Cardiac muscle cell (in vitro differentiated cells and primary cell): Measurements from ENCODE around the gene SCPEP1. TPM values are rescaled to one million over a fixed set of nuclear protein-coding genes. Genes with fewer than 3 reads are reported as not detected.

ENCODE experiments used
- DNase-seq, 2 donors: peaks; one replicate each; pipeline versions ENCODE4 v3.0.0 to v3.0.0-alpha.2; 2010 to 2017; ENCODE audit warnings: low read depth in 1 of 2, low spot score in 1 of 2
- H3K27ac ChIP-seq: fragments of 200-600 bp; sonication (generic); 2 replicates; pipeline ENCODE4 v1.5.1; 2016
- H3K27me3 ChIP-seq: fragments of 200-600 bp; sonication (generic); 2 replicates; pipeline ENCODE4 v1.6.0; 2016; ENCODE audit warnings: control low read depth
- H3K36me3 ChIP-seq: fragments of 200-600 bp; sonication (generic); 2 replicates; pipeline ENCODE4 v1.5.1; 2016; ENCODE audit warnings: control low read depth
- H3K4me1 ChIP-seq: fragments of 200-600 bp; sonication (generic); 2 replicates; pipeline ENCODE4 v1.8.1; 2017; ENCODE audit warnings: low read depth, mild to moderate bottlenecking, mixed run types
- H3K4me3 ChIP-seq: fragments of 200-600 bp; sonication (generic); 2 replicates; pipeline ENCODE4 v1.5.1; 2016; ENCODE audit warnings: mild to moderate bottlenecking
- H3K9me3 ChIP-seq: fragments of 200-600 bp; sonication (generic); 2 replicates; pipeline ENCODE4 v1.5.1; 2017; ENCODE audit warnings: low read depth, mild to moderate bottlenecking, control low read depth
- polyA plus RNA-seq: library from polyadenylated mRNA; unstranded; fragments of >200 nt; fragmentation: Nextera tagmentation; extraction: Ambion mirVana; gene quantifications from 2 replicates; pipeline ENCODE4 v1.2.1, GENCODE V29; 2016
- total RNA-seq: library from RNA; depleted of rRNA; stranded (reverse); fragments of >200 nt; gene quantifications from 2 replicates; pipeline ENCODE4 v1.2.3, GENCODE V29; 2016
- TF ChIP-seq, protein P1 (sequence below): IDR thresholded peaks from 2 replicates; pipeline ENCODE4 v1.5.1; 2012; ENCODE audit warnings: low read depth, mild to moderate bottlenecking, low read length

The SCPEP1 gene
- total and polyA plus RNA-seq, 2 experiments from 2014 or later, result 25.9 to 40.2 TPM

DNA sequence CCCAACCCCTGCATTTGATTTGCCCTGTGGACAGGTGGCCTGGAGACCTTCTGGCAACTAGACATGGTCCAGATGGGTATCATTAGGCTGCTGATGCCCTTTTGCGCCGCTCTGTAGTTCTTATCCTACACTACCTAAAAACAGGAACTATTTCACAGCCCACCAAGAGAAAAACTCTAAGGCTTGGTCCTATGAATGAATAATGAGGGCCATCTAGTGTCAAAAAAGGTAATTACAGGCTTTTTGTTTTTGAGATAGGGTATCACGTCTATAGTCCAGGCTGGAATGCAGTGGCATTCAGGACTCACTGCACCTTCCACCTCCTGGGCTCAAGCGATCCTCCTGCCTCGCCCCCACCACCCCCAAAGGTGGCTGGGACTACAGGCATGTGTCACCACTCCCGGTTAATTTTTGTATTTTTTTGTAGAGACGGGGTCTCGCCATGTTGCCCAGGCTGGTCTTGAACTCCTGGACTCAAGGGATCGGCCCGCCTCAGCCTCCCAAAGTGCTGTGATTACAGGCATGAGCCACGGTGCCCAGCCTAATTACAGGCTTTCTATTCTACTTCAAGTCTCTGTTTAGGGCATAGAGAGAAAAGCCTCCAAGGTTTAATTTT is 38.0 kb upstream of the SCPEP1 start:
- Histone ChIP-seq H3K27ac (no peak overlapping the region), H3K4me1 (no peaks in the 10 kb centered on the region), H3K36me3 (peaks cover 40% of the 10 kb centered on the region), H3K9me3 (no peaks in the 10 kb centered on the region), H3K4me3 (no peak overlapping the region), H3K27me3 (no peaks in the 10 kb centered on the region)
- TF ChIP-seq, protein P1, sequence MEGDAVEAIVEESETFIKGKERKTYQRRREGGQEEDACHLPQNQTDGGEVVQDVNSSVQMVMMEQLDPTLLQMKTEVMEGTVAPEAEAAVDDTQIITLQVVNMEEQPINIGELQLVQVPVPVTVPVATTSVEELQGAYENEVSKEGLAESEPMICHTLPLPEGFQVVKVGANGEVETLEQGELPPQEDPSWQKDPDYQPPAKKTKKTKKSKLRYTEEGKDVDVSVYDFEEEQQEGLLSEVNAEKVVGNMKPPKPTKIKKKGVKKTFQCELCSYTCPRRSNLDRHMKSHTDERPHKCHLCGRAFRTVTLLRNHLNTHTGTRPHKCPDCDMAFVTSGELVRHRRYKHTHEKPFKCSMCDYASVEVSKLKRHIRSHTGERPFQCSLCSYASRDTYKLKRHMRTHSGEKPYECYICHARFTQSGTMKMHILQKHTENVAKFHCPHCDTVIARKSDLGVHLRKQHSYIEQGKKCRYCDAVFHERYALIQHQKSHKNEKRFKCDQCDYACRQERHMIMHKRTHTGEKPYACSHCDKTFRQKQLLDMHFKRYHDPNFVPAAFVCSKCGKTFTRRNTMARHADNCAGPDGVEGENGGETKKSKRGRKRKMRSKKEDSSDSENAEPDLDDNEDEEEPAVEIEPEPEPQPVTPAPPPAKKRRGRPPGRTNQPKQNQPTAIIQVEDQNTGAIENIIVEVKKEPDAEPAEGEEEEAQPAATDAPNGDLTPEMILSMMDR, result peak; percentile 69
- peak; percentile 71 to 75 for DNase-seq

DNA sequence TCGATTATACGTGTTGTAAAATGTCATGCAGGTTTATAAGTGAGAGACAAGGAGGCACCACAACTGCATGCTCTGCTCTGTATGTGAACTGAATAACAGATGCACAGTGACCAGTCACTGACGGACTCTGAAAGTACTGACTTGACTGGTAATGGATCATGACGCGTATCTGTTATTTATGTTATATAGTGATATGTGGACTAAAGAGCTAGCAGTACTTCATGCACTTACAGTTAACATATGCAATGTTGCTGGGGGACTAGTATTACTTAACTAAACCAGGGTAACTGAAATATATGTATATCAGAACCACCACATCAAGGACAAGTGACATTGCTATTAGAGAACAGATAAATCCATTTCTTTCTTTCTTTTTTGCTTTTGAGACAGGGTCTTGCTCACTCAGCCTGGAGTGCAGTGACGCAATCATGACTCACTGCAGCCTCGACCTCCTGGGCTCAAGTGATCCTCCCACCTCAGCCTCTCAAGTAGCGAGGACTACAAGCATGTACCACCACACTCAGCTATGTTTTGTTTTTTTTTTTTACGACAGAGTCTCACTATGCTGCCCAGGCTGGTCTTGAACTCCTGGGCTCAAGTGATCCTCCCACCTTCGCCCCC is 34.3 kb upstream of the SCPEP1 start:
- peak in 1 of 2 donors; percentile 13 for DNase-seq
- H3K4me3 ChIP-seq, result no peak overlapping the region
- H3K27me3 ChIP-seq, result no peaks in the 10 kb centered on the region
- TF ChIP-seq, protein P1, result no peak
- H3K9me3 ChIP-seq, result no peaks in the 10 kb centered on the region
- no peaks in the 10 kb centered on the region for H3K4me1 ChIP-seq
- H3K36me3 ChIP-seq, result peaks cover 48% of the 10 kb centered on the region
- H3K27ac ChIP-seq, result no peak overlapping the region

DNA sequence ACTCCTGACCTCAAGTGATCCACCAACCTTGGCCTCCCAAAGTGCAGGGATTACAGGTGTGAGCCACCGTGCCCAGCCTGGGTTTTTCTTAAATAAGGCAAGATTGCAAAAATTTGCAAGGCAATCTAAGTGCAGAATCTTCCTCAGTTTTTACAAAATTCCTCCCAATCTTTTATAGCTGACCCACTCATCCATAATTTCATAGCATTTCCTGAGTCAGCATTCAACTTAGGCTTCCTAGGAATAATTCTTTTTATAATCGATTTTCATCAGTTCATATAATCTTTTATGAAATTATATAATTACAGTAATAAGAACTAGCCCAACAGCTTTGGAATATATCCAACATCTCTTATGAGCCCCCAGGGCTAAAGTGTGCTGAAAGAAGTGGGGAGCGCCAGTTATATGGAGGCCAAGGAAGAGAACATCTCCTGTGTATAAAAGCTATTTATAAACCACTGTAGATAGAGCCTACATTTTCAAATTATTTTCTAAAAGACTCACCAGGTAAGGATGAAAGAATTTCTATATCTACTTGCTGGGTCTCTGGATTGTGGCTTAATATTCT is 31.9 kb upstream of the SCPEP1 start:
- H3K4me3 ChIP-seq, result no peak overlapping the region
- H3K27ac ChIP-seq, result no peak overlapping the region
- H3K4me1 ChIP-seq, result no peaks in the 10 kb centered on the region
- TF ChIP-seq, protein P1, result no peak
- no peaks in the 10 kb centered on the region for H3K27me3 ChIP-seq
- no peaks in the 10 kb centered on the region for H3K9me3 ChIP-seq
- DNase-seq, result no peak
- H3K36me3 ChIP-seq, result peaks cover 52% of the 10 kb centered on the region

DNA sequence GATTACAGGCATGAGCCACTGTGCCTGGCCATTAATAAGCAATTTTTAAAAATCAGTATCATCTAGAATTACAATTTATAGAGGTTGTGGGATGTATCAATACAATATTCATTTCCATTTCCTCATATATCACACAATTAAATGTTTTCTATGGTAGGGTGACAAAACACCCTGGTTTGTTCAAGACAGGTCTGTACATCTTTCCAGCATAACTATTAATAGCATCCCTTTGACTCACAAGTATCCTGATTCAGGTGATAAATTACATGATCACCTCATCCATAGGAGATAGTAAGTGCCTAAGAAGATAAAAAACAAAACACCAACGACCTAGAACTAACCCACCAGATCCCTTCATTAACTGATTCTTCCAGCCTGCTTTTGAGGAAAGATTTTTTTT is 30.2 kb upstream of the SCPEP1 start:
- Histone ChIP-seq H3K9me3 (no peaks in the 10 kb centered on the region), H3K36me3 (peaks cover 43% of the 10 kb centered on the region), H3K27ac (no peak overlapping the region), H3K4me3 (no peak overlapping the region), H3K27me3 (no peaks in the 10 kb centered on the region), H3K4me1 (no peaks in the 10 kb centered on the region)
- no peak for DNase-seq
- TF ChIP-seq, protein P1, result no peak

DNA sequence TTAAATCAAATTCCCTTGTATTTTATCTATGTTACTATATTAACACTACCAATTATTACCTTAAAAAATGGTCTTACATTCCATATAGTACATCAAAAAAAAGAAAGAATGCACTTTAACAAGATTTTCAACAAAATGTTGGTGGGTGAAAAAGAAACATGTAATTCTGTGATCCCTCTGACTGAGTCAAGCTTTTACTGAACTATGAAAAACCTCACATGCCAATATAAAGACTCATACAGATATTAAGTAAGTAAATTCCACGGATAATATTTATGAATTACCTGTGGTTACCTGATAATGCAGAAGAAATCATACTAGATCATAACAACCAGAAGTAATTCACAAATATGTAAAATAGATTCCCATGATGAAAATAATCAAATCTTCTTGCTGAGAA is 29.4 kb upstream of the SCPEP1 start:
- H3K27me3 ChIP-seq, result no peaks in the 10 kb centered on the region
- TF ChIP-seq, protein P1, result no peak
- no peak for DNase-seq
- no peak overlapping the region for H3K4me3 ChIP-seq
- no peaks in the 10 kb centered on the region for H3K9me3 ChIP-seq
- no peak overlapping the region for H3K27ac ChIP-seq
- peaks cover 43% of the 10 kb centered on the region for H3K36me3 ChIP-seq
- no peaks in the 10 kb centered on the region for H3K4me1 ChIP-seq
